ENCODE data around the gene KLK4.

DNA sequence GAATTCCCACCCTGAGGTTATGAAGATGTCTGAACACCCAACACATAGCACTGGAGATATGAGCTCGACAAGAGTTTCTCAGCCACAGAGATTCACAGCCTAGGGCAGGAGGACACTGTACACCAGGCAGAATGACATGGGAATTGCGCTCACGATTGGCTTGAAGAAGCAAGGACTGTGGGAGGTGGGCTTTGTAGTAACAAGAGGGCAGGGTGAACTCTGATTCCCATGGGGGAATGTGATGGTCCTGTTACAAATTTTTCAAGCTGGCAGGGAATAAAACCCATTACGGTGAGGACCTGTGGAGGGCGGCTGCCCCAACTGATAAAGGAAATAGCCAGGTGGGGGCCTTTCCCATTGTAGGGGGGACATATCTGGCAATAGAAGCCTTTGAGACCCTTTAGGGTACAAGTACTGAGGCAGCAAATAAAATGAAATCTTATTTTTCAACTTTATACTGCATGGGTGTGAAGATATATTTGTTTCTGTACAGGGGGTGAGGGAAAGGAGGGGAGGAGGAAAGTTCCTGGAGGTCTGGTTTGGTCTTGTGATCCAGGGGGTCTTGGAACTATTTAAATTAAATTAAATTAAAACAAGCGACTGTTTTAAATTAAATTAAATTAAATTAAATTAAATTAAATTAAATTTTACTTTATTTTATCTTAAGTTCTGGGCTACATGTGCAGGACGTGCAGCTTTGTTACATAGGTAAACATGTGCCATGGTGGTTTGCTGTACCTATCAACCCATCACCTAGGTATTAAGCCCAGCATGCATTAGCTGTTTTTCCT lies 49.5 kb downstream of the KLK4 start:
- TF ChIP-seq, protein P1, sequence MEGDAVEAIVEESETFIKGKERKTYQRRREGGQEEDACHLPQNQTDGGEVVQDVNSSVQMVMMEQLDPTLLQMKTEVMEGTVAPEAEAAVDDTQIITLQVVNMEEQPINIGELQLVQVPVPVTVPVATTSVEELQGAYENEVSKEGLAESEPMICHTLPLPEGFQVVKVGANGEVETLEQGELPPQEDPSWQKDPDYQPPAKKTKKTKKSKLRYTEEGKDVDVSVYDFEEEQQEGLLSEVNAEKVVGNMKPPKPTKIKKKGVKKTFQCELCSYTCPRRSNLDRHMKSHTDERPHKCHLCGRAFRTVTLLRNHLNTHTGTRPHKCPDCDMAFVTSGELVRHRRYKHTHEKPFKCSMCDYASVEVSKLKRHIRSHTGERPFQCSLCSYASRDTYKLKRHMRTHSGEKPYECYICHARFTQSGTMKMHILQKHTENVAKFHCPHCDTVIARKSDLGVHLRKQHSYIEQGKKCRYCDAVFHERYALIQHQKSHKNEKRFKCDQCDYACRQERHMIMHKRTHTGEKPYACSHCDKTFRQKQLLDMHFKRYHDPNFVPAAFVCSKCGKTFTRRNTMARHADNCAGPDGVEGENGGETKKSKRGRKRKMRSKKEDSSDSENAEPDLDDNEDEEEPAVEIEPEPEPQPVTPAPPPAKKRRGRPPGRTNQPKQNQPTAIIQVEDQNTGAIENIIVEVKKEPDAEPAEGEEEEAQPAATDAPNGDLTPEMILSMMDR (conservative IDR thresholded peaks at IDR 0.05): no peak
- no peak for TF ChIP-seq ZFX (IDR thresholded peaks at IDR 0.05)

Measured in C4-2B (cell line).